Measurements from ENCODE around the gene SCFD2.

DNA sequence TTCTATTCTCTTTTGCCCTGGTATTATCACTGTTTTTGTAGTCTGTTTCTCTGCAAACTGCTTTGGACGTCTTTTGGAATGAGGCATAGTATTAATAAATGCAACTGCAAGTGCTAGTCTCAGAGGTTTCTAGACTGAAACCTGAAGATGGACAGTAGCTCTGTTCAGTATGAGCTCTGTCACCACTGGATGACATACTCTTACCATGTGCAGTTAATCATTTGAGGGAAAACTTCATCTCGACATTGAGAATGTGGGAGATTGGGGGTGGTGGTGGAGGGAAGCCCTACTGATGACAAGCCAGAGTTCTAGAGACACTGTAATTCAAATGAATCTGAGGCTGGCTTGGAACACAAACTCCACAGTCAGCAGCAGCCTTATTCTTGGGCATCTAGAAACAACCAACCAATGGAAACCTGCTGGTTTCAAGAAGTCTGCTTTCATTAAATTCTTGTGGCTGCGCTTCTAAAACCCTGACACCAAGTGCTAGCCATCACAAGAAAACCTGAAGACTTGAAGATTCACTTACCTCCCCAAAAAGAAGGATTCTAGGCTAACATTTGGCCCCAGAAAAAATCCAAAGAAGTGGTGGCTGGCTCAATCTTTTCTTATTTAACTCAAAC lies 342.1 kb downstream of the SCFD2 start:
- no peak for TF ChIP-seq CTCF (IDR thresholded peaks at IDR 0.05; ENCODE audit: insufficient read depth, low read depth, low read length)
- no peak for TF ChIP-seq EZH2 (IDR thresholded peaks at IDR 0.05; ENCODE audit: insufficient read depth, low read length)

All from astrocyte (in vitro differentiated cells and primary cell).